Peyer's patch (tissue), 4 donors: Measurements from ENCODE around the gene MDFIC.

Experiments used
- POLR2A ChIP-seq, 2 donors: fragments of 450-650 bp; IDR thresholded peaks; one replicate each; pipeline ENCODE4 v1.5.1; 2017; ENCODE audit warnings: antibody characterized with exemption in 2 of 2, mild to moderate bottlenecking in 2 of 2, moderate library complexity in 2 of 2
- TF ChIP-seq, protein P1 (sequence below), 6 experiments: fragments of 450-650 bp in 4 of 6; fragments of 200-600 bp in 2 of 6; sonication (generic) in 1 of 6; IDR thresholded peaks; one replicate each; pipeline ENCODE4 v1.5.1; 2017 to 2019; ENCODE audit warnings: antibody characterized with exemption in 6 of 6, mild to moderate bottlenecking in 3 of 6, moderate library complexity in 1 of 6

GRCh38 chr7:114988755-114989375 lies 67.0 kb downstream of the MDFIC start:
- TF ChIP-seq POLR2A (IDR thresholded peaks at IDR 0.05): no peak
- TF ChIP-seq, protein P1, sequence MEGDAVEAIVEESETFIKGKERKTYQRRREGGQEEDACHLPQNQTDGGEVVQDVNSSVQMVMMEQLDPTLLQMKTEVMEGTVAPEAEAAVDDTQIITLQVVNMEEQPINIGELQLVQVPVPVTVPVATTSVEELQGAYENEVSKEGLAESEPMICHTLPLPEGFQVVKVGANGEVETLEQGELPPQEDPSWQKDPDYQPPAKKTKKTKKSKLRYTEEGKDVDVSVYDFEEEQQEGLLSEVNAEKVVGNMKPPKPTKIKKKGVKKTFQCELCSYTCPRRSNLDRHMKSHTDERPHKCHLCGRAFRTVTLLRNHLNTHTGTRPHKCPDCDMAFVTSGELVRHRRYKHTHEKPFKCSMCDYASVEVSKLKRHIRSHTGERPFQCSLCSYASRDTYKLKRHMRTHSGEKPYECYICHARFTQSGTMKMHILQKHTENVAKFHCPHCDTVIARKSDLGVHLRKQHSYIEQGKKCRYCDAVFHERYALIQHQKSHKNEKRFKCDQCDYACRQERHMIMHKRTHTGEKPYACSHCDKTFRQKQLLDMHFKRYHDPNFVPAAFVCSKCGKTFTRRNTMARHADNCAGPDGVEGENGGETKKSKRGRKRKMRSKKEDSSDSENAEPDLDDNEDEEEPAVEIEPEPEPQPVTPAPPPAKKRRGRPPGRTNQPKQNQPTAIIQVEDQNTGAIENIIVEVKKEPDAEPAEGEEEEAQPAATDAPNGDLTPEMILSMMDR (IDR thresholded peaks at IDR 0.05): no peak
